Measurements from ENCODE around the gene ZNF653. TPM values are rescaled to one million over a fixed set of nuclear protein-coding genes. Genes with fewer than 3 reads are reported as not detected.

The ZNF653 gene
- total and polyA plus RNA-seq, 9 of the 15 experiments (the other 6 are each of a cell fraction or from before 2014, with no cell fraction given), result 1.6 to 8.0 (median 4.2) TPM; not detected in 2

DNA sequence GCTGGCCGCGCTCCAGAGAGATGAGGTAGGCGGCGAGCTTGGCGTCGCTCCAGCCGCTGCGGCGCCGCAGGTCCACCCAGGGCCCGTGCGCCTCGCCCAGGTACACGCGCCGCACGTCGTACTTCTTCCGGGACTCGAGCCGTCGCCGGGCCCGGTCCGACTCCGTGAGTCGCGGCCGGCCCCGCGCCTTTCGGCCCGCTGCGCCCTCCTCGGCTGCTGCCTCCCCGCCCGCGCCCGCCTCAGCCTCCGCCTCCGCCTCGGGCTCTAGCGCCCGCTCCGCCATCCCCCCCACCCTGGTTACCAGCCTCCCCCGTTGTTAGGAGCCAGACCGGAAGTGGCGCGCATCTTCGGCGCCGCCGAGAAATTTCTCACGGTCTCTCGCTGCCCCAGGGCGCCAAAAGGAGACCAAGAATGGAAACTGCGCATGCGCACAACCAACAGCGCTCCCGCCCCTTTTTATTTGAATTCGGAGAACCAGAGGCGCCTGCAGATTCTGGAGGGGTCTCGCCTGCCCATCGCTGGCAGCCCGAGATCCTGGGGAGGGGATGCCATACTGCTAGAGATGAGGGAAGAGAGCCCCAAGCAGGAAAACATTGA lies at the start of gene ZNF653 (continued):
- TF ChIP-seq JUNB (CRISPR knock-in tag; conservative IDR thresholded peaks at IDR 0.05) (no peak), FOXK1 (CRISPR knock-in tag; IDR thresholded peaks at IDR 0.05; ENCODE audit: borderline replicate concordance) (no peak), TAL1 (IDR thresholded peaks at IDR 0.05) (no peak), SPI1 (IDR thresholded peaks at IDR 0.05; ENCODE audit: borderline replicate concordance, low read depth, low read length) (no peak), RCOR1 (IDR thresholded peaks at IDR 0.05; ENCODE audit: borderline replicate concordance in 1 of 2, low read depth in 2 of 2, low read length in 2 of 2) (no peak), NFXL1 (CRISPR knock-in tag; IDR thresholded peaks at IDR 0.05) (no peak), GABPA (tag; conservative IDR thresholded peaks at IDR 0.05; ENCODE audit: low read depth) (peak; percentile 98), MCM7 (IDR thresholded peaks at IDR 0.05) (no peak), RFX7 (CRISPR knock-in tag; IDR thresholded peaks at IDR 0.05) (no peak), MEF2D (tag; conservative IDR thresholded peaks at IDR 0.05; ENCODE audit: low read depth) (no peak), ATF7 (IDR thresholded peaks at IDR 0.05) (0 out of 2 replicates have a peak, but pooled peaks have one; percentile 36), TBL1XR1 (IDR thresholded peaks at IDR 0.05; ENCODE audit: low read length in 2 of 2) (no peak), GTF2E2 (tag; IDR thresholded peaks at IDR 0.05) (no peak; the same call in 1 of the 2 replicates), ZBED1 (IDR thresholded peaks at IDR 0.05) (peak; percentile 18; the same call in 1 of the 2 replicates), ZNF589 (CRISPR knock-in tag; IDR thresholded peaks at IDR 0.05; ENCODE audit: low read depth) (no peak), TGIF2 (CRISPR knock-in tag; IDR thresholded peaks at IDR 0.05) (0 out of 2 replicates have a peak, but pooled peaks have one; percentile 50), ZNF324 (CRISPR knock-in tag; IDR thresholded peaks at IDR 0.05) (no peak), KLF16 (IDR thresholded peaks at IDR 0.05) (no peak), NCOA6 (IDR thresholded peaks at IDR 0.05) (no peak)
- TF ChIP-seq, protein P1, sequence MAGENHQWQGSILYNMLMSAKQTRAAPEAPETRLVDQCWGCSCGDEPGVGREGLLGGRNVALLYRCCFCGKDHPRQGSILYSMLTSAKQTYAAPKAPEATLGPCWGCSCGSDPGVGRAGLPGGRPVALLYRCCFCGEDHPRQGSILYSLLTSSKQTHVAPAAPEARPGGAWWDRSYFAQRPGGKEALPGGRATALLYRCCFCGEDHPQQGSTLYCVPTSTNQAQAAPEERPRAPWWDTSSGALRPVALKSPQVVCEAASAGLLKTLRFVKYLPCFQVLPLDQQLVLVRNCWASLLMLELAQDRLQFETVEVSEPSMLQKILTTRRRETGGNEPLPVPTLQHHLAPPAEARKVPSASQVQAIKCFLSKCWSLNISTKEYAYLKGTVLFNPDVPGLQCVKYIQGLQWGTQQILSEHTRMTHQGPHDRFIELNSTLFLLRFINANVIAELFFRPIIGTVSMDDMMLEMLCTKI (IDR thresholded peaks at IDR 0.05; ENCODE audit: partially characterized antibody), result no peak
- TF ChIP-seq, protein P2, sequence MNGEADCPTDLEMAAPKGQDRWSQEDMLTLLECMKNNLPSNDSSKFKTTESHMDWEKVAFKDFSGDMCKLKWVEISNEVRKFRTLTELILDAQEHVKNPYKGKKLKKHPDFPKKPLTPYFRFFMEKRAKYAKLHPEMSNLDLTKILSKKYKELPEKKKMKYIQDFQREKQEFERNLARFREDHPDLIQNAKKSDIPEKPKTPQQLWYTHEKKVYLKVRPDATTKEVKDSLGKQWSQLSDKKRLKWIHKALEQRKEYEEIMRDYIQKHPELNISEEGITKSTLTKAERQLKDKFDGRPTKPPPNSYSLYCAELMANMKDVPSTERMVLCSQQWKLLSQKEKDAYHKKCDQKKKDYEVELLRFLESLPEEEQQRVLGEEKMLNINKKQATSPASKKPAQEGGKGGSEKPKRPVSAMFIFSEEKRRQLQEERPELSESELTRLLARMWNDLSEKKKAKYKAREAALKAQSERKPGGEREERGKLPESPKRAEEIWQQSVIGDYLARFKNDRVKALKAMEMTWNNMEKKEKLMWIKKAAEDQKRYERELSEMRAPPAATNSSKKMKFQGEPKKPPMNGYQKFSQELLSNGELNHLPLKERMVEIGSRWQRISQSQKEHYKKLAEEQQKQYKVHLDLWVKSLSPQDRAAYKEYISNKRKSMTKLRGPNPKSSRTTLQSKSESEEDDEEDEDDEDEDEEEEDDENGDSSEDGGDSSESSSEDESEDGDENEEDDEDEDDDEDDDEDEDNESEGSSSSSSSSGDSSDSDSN (IDR thresholded peaks at IDR 0.05; ENCODE audit: borderline replicate concordance in 1 of 2, low read depth in 2 of 2, low read length in 2 of 2), result no peak
- TF ChIP-seq, protein P3, sequence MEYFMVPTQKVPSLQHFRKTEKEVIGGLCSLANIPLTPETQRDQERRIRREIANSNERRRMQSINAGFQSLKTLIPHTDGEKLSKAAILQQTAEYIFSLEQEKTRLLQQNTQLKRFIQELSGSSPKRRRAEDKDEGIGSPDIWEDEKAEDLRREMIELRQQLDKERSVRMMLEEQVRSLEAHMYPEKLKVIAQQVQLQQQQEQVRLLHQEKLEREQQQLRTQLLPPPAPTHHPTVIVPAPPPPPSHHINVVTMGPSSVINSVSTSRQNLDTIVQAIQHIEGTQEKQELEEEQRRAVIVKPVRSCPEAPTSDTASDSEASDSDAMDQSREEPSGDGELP (CRISPR knock-in tag; IDR thresholded peaks at IDR 0.05; ENCODE audit: borderline replicate concordance), result no peak
- TF ChIP-seq, protein P4, sequence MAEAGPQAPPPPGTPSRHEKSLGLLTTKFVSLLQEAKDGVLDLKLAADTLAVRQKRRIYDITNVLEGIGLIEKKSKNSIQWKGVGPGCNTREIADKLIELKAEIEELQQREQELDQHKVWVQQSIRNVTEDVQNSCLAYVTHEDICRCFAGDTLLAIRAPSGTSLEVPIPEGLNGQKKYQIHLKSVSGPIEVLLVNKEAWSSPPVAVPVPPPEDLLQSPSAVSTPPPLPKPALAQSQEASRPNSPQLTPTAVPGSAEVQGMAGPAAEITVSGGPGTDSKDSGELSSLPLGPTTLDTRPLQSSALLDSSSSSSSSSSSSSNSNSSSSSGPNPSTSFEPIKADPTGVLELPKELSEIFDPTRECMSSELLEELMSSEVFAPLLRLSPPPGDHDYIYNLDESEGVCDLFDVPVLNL (CRISPR knock-in tag; IDR thresholded peaks at IDR 0.05; ENCODE audit: low read depth), result no peak

Data from K562 (cell line).